Smooth muscle cell (in vitro differentiated cells): ENCODE data around the gene KATNB1. TPM values are rescaled to one million over a fixed set of nuclear protein-coding genes. Genes with fewer than 3 reads are reported as not detected.

Experiments
- DNase-seq: peaks from one replicate; lab custom pipeline; 2025; ENCODE audit not compliant: unreplicated experiment; lab: John Stamatoyannopoulos, UW
- H2AFZ ChIP-seq: fragments of 200-600 bp; sonication (generic); 2 replicates; pipeline ENCODE4 v1.6.0; 2016; ENCODE audit warnings: antibody characterized with exemption, low read depth, mild to moderate bottlenecking
- H3F3A ChIP-seq: fragments of 200-600 bp; sonication (generic); 2 replicates; pipeline ENCODE4 v1.6.0; 2017; ENCODE audit warnings: antibody characterized with exemption, low read depth
- H3K27ac ChIP-seq: fragments of 200-600 bp; sonication (generic); 2 replicates; pipeline ENCODE4 v1.5.1; 2016; ENCODE audit warnings: low read depth, mild to moderate bottlenecking
- H3K27me3 ChIP-seq: fragments of 200-600 bp; sonication (generic); 2 replicates; pipeline ENCODE4 v1.6.1; 2016; ENCODE audit warnings: low read depth, mild to moderate bottlenecking
- H3K36me3 ChIP-seq: fragments of 200-600 bp; sonication (generic); 2 replicates; pipeline ENCODE4 v1.5.1; 2016; ENCODE audit warnings: low read depth
- H3K4me1 ChIP-seq: fragments of 200-600 bp; sonication (generic); 2 replicates; pipeline ENCODE4 v1.5.1; 2016; ENCODE audit warnings: low read depth
- H3K4me2 ChIP-seq: fragments of 200-600 bp; sonication (generic); 2 replicates; pipeline ENCODE4 v1.6.0; 2016; ENCODE audit warnings: mild to moderate bottlenecking
- H3K4me3 ChIP-seq: fragments of 200-600 bp; sonication (generic); 2 replicates; pipeline ENCODE4 v1.5.1; 2016; ENCODE audit warnings: mild to moderate bottlenecking
- H3K79me2 ChIP-seq: fragments of 200-600 bp; sonication (generic); 2 replicates; pipeline ENCODE4 v1.6.0; 2016; ENCODE audit warnings: low read depth, mild to moderate bottlenecking
- H3K9ac ChIP-seq: fragments of 200-600 bp; sonication (generic); 2 replicates; pipeline ENCODE4 v1.6.0; 2016; ENCODE audit warnings: low read depth
- H3K9me3 ChIP-seq: fragments of 200-600 bp; sonication (generic); replicated peaks from 2 replicates; pipeline ENCODE4 v1.5.1; 2016; ENCODE audit warnings: low read depth
- H4K20me1 ChIP-seq: fragments of 200-600 bp; sonication (generic); 2 replicates; pipeline ENCODE4 v1.6.0; 2016; ENCODE audit warnings: low read depth
- CTCF ChIP-seq: fragments of 200-600 bp; sonication (generic); IDR thresholded peaks from 2 replicates; pipeline ENCODE4 v1.5.1; 2017; ENCODE audit warnings: borderline replicate concordance, mild to moderate bottlenecking, antibody characterized with exemption; ENCODE audit not compliant: insufficient read depth, poor library complexity, severe bottlenecking
- WGBS: methylation state at CpG from one replicate; pipeline ENCODE4 v1.1.7; 2016; ENCODE audit warnings: low lambda C conversion rate; 5-methylcytosine and 5-hydroxymethylcytosine counted together
- polyA plus RNA-seq: library from polyadenylated mRNA; unstranded; fragments of >200 nt; fragmentation: Nextera tagmentation; extraction: Ambion mirVana; gene quantifications from 2 replicates; pipeline ENCODE4 v1.2.1, GENCODE V29; 2016
- total RNA-seq: library from RNA; depleted of rRNA; stranded (reverse); fragments of >200 nt; gene quantifications from 2 replicates; pipeline ENCODE4 v1.2.3, GENCODE V29; 2014

The KATNB1 gene
- total and polyA plus RNA-seq, 2 experiments from 2014 or later, result 11.9 to 23.6 TPM

- no peaks in the 10 kb centered on the region for H3K36me3 ChIP-seq
- H4K20me1 ChIP-seq, result peaks cover 16% of the 10 kb centered on the region
- 95% methylated on average over 26 of the region's 26 CpGs for WGBS
Measured at GRCh38 chr16:57771141-57771785, 35.7 kb downstream of the KATNB1 start.

GRCh38 chr16:57773019-57773418, 37.4 kb downstream of the KATNB1 start:
- H3K27ac ChIP-seq, result no peak overlapping the region
- 89% methylated on average over 11 of the region's 11 CpGs for WGBS
- no peak overlapping the region for H3K9ac ChIP-seq
- H3K4me3 ChIP-seq, result no peak overlapping the region
- no peaks in the 10 kb centered on the region for H3K27me3 ChIP-seq
- no peak overlapping the region for H3K4me2 ChIP-seq
- no peak for TF ChIP-seq CTCF
- peaks cover 29% of the 10 kb centered on the region for H4K20me1 ChIP-seq
- H3K4me1 ChIP-seq, result peaks cover 3% of the 10 kb centered on the region
- no peaks in the 10 kb centered on the region for H3F3A ChIP-seq
- H3K9me3 ChIP-seq, result no peaks in the 10 kb centered on the region
- no peak for DNase-seq
- H3K79me2 ChIP-seq, result no peaks in the 10 kb centered on the region
- H2AFZ ChIP-seq, result no peak overlapping the region
- H3K36me3 ChIP-seq, result no peaks in the 10 kb centered on the region

More at GRCh38 chr16:57771141-57771785, 35.7 kb downstream of the KATNB1 start:
- Histone ChIP-seq H3K9ac (no peak overlapping the region), H3F3A (no peaks in the 10 kb centered on the region), H3K4me1 (peaks cover 3% of the 10 kb centered on the region), H3K27ac (no peak overlapping the region), H3K79me2 (no peaks in the 10 kb centered on the region), H3K4me3 (no peak overlapping the region), H2AFZ (no peak overlapping the region), H3K27me3 (no peaks in the 10 kb centered on the region), H3K9me3 (no peaks in the 10 kb centered on the region), H3K4me2 (no peak overlapping the region)
- DNase-seq, result no peak
- no peak for TF ChIP-seq CTCF

- H3F3A ChIP-seq, result no peaks in the 10 kb centered on the region
- H3K27me3 ChIP-seq, result no peaks in the 10 kb centered on the region
- 90% methylated on average over 11 of the region's 11 CpGs for WGBS
- H3K4me1 ChIP-seq, result peaks cover 3% of the 10 kb centered on the region
- H4K20me1 ChIP-seq, result peaks cover 37% of the 10 kb centered on the region
- H3K4me2 ChIP-seq, result no peak overlapping the region
- no peaks in the 10 kb centered on the region for H3K36me3 ChIP-seq
- no peak overlapping the region for H2AFZ ChIP-seq
- H3K27ac ChIP-seq, result no peak overlapping the region
- no peaks in the 10 kb centered on the region for H3K79me2 ChIP-seq
- no peak overlapping the region for H3K4me3 ChIP-seq
- no peaks in the 10 kb centered on the region for H3K9me3 ChIP-seq
- H3K9ac ChIP-seq, result no peak overlapping the region
- TF ChIP-seq CTCF, result no peak
- DNase-seq, result no peak
Measured at GRCh38 chr16:57773655-57774295, 38.2 kb downstream of the KATNB1 start.
